ENCODE results near the gene GPRC5B.

GPRC5B gene

DNA sequence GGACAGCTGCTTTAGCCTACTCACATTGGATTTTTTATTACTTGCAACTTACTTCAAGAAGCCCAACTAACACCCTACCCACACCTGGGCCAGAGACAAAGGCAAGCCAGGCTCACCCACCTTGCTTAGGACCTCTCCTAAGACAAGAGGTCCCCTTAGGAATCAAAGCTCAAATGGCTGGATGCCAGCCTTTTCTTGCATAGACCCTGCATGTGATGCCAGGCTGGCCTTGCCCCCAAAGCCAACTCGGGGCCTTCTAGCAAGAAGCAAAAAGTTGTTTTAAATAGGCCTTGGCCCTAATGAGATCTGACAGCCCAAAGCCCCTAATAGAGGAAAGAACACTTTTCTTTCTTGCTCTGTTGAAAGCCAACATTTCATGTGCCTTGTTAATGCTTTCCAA, 20.7 kb downstream of the GPRC5B start:
- Histone ChIP-seq H3K27ac (ENCODE audit: low read length) (no peak overlapping the region), H3K27me3 (ENCODE audit: low read depth, low read length) (no peaks in the 10 kb centered on the region), H3K9me3 (ENCODE audit: control insufficient read depth in 1 of 2, low read length in 2 of 2) (no peaks in the 10 kb centered on the region), H3K36me3 (ENCODE audit: control insufficient read depth in 1 of 2, insufficient read depth in 2 of 2, low read length in 2 of 2) (peaks cover 7 to 8% of the 10 kb centered on the region in 2 donors), H3K4me3 (ENCODE audit: low read depth in 1 of 2, low read length in 2 of 2) (no peak overlapping the region), H3K4me1 (ENCODE audit: control insufficient read depth in 1 of 2, insufficient read depth in 2 of 2, low read length in 2 of 2) (peaks cover 0 to 5% of the 10 kb centered on the region in 2 donors)

DNA sequence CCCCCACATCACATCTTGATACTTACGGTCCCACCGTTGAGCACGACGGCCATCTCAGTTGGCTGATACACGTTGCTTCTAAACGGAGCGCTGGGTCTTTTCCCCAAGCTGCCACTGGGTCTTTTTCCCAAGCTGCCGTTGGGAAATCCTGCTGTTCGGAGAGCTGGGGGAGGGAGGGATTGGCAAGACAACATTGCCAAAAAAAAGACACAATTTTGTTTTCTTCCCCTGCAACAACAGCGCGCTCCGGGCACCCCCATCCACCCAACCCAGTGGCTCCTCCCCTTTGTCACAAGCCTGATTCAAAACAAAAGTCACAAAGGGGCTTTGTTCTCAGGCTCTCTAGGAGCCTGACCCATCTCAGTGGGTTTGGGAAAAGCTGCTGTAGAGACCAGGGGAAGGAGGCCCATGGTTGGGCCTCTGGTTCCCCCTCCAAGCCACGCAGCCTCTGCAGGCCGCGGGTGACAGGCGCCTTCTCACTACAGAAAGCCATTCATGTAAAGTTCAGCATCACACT, 22.8 kb downstream of the GPRC5B start:
- Histone ChIP-seq H3K36me3 (ENCODE audit: control insufficient read depth in 1 of 2, insufficient read depth in 2 of 2, low read length in 2 of 2) (peaks cover 7 to 8% of the 10 kb centered on the region in 2 donors), H3K27ac (ENCODE audit: low read length) (no peak overlapping the region), H3K4me3 (ENCODE audit: low read depth in 1 of 2, low read length in 2 of 2) (no peak overlapping the region), H3K9me3 (ENCODE audit: control insufficient read depth in 1 of 2, low read length in 2 of 2) (no peaks in the 10 kb centered on the region), H3K27me3 (ENCODE audit: low read depth, low read length) (no peaks in the 10 kb centered on the region), H3K4me1 (ENCODE audit: control insufficient read depth in 1 of 2, insufficient read depth in 2 of 2, low read length in 2 of 2) (peaks cover 0 to 5% of the 10 kb centered on the region in 2 donors)

DNA sequence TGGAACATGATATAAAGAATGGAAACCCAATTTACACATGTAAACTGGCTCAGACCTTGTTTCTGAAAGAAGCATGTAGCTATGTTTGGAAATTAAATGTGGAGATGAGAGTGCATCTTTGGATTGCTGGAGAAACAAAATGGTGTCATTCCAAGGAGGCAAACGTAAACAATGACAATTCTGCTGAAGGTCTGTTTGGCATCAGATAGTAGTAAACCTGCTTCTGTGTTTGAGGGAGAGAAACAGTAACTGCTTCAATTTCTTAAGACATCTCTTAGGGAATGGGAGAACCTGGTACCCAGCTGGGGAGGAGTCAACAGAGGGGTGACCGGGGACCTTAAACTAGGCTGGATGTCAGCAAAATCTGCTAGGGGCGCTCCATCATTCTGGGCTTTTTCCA, 23.5 kb downstream of the GPRC5B start:
- H3K27me3 ChIP-seq (ENCODE audit: low read depth, low read length), result no peaks in the 10 kb centered on the region
- no peaks in the 10 kb centered on the region for H3K9me3 ChIP-seq (ENCODE audit: control insufficient read depth in 1 of 2, low read length in 2 of 2)
- no peak overlapping the region for H3K27ac ChIP-seq (ENCODE audit: low read length)
- peaks cover 6 to 7% of the 10 kb centered on the region in 2 donors for H3K36me3 ChIP-seq (ENCODE audit: control insufficient read depth in 1 of 2, insufficient read depth in 2 of 2, low read length in 2 of 2)
- H3K4me1 ChIP-seq (ENCODE audit: control insufficient read depth in 1 of 2, insufficient read depth in 2 of 2, low read length in 2 of 2), result peaks cover 0 to 5% of the 10 kb centered on the region in 2 donors
- no peak overlapping the region for H3K4me3 ChIP-seq (ENCODE audit: low read depth in 1 of 2, low read length in 2 of 2)

DNA sequence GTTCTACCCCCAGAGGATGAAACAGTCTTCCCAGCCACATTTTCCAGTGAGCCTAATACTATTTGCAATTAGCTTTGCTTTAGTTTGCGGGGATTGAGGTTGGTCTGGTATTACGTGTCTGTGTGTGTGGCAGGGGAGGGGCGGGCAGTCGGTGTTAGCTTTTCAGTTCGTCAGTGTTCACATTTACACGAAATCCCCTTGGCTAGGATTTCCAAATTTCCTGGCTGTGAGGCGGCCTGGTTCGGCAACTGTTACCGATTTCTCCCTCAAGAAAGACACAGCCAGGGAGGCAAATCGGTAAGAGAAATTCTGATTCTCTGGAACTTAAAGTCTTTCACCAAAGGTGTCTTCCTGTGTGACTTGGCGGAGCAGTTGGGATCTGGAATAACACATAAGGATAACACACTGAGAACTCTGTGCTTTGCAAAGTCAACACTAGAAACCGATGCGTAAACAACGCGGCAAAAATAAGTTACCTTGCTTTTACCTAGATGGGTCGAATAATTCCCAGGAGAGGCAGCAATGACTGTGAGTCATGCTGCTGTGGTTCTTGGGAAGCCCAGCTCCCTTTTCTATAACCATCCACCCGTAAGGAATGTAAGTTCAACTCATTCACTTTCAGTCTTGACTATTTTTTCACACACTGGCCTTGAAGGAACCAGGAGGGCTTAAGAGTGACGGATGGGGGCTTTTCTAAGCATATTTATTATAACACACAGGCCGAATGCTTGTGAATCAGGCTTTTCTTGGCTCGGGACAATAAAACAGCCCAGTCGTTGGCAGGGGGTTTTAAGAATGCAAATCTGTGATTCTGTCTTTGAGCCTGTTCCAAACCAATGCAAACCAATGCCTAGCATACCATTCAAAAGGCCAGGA, 24.2 kb downstream of the GPRC5B start:
- Histone ChIP-seq H3K36me3 (ENCODE audit: control insufficient read depth in 1 of 2, insufficient read depth in 2 of 2, low read length in 2 of 2) (peaks cover 6 to 7% of the 10 kb centered on the region in 2 donors), H3K9me3 (ENCODE audit: control insufficient read depth in 1 of 2, low read length in 2 of 2) (no peaks in the 10 kb centered on the region), H3K4me1 (ENCODE audit: control insufficient read depth in 1 of 2, insufficient read depth in 2 of 2, low read length in 2 of 2) (peaks cover 0 to 5% of the 10 kb centered on the region in 2 donors), H3K27ac (ENCODE audit: low read length) (no peak overlapping the region), H3K27me3 (ENCODE audit: low read depth, low read length) (no peaks in the 10 kb centered on the region), H3K4me3 (ENCODE audit: low read depth in 1 of 2, low read length in 2 of 2) (no peak overlapping the region)

DNA sequence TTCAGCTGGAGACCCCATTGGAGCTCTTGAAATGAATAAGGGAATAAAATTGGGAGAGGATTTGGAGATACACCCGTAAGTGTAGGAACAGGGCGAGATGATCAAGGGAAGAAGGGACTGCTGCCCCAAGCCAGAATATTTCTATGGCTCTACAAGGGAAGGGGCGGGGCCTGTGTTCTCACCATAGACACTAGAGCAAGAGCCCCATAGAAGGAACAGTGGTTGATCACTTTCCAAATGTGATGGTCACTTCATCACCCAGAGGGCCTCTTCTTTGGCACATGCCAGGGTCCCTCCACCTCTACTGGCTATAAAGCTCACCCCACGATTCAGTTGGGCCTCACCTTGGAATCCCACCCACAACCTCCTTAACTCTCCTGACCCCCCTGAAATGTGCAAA, 25.0 kb downstream of the GPRC5B start:
- Histone ChIP-seq H3K27me3 (ENCODE audit: low read depth, low read length) (no peaks in the 10 kb centered on the region), H3K27ac (ENCODE audit: low read length) (no peak overlapping the region), H3K4me3 (ENCODE audit: low read depth in 1 of 2, low read length in 2 of 2) (no peak overlapping the region), H3K4me1 (ENCODE audit: control insufficient read depth in 1 of 2, insufficient read depth in 2 of 2, low read length in 2 of 2) (peaks cover 0 to 5% of the 10 kb centered on the region in 2 donors), H3K36me3 (ENCODE audit: control insufficient read depth in 1 of 2, insufficient read depth in 2 of 2, low read length in 2 of 2) (peaks cover 6 to 7% of the 10 kb centered on the region in 2 donors), H3K9me3 (ENCODE audit: control insufficient read depth in 1 of 2, low read length in 2 of 2) (no peaks in the 10 kb centered on the region)

DNA sequence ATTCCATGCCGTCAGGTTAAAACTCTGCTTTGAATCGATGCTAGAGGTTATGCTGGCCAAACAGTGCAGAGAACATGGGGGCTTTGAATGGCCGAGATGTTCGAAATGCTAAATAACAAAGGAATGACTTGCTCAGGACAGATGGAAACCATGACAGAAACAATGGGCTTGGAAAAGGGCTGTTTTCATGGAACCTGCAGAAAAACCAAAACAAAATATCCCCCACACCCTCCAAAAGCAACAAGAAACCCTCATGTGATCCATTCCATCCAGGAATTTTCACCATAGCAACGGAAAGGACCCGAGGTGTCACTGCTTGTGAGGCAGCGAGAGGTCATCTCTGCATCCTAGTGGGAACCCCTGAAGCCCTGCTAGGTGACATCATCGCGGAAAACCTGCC, 25.5 kb downstream of the GPRC5B start:
- Histone ChIP-seq H3K4me3 (ENCODE audit: low read depth in 1 of 2, low read length in 2 of 2) (no peak overlapping the region), H3K36me3 (ENCODE audit: control insufficient read depth in 1 of 2, insufficient read depth in 2 of 2, low read length in 2 of 2) (peaks cover 6 to 7% of the 10 kb centered on the region in 2 donors), H3K4me1 (ENCODE audit: control insufficient read depth in 1 of 2, insufficient read depth in 2 of 2, low read length in 2 of 2) (peaks cover 0 to 5% of the 10 kb centered on the region in 2 donors), H3K27ac (ENCODE audit: low read length) (no peak overlapping the region), H3K9me3 (ENCODE audit: control insufficient read depth in 1 of 2, low read length in 2 of 2) (no peaks in the 10 kb centered on the region), H3K27me3 (ENCODE audit: low read depth, low read length) (no peaks in the 10 kb centered on the region)

DNA sequence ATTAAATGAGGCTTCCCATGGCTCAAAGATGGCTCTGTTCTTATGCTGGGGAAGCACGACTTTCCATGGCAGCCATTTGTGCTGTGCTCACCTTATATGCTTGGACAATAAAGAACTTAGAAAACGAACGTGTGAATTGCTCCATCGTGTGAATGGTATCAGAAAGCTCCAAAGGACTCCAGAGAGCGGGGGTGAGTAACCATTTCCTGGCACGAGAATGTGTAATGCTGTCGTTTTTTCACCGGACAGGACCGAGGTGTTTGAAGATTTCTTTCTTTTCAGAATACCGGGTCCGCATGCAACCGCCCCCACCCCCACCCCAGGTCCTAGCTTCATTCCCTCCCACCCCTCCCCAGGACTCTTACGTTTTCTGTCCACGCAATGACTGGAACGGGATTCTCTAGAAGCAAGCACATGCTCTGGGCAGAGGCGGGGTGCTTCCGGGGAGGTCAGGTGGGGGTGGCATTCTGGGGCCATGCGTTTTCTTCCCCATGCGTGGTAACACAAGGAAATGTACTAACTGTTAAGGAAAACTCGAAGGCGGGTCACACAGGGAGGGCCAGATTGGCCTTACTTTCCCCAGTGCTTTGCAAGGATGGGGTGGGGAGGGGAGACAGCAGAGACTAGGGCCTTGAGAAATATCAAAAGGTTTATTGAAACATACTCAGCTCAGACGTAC, 26.2 kb downstream of the GPRC5B start:
- Histone ChIP-seq H3K27ac (ENCODE audit: low read length) (no peak overlapping the region), H3K27me3 (ENCODE audit: low read depth, low read length) (no peaks in the 10 kb centered on the region), H3K9me3 (ENCODE audit: control insufficient read depth in 1 of 2, low read length in 2 of 2) (no peaks in the 10 kb centered on the region), H3K4me3 (ENCODE audit: low read depth in 1 of 2, low read length in 2 of 2) (no peak overlapping the region), H3K36me3 (ENCODE audit: control insufficient read depth in 1 of 2, insufficient read depth in 2 of 2, low read length in 2 of 2) (peaks cover 6 to 7% of the 10 kb centered on the region in 2 donors), H3K4me1 (ENCODE audit: control insufficient read depth in 1 of 2, insufficient read depth in 2 of 2, low read length in 2 of 2) (peaks cover 0 to 5% of the 10 kb centered on the region in 2 donors)

DNA sequence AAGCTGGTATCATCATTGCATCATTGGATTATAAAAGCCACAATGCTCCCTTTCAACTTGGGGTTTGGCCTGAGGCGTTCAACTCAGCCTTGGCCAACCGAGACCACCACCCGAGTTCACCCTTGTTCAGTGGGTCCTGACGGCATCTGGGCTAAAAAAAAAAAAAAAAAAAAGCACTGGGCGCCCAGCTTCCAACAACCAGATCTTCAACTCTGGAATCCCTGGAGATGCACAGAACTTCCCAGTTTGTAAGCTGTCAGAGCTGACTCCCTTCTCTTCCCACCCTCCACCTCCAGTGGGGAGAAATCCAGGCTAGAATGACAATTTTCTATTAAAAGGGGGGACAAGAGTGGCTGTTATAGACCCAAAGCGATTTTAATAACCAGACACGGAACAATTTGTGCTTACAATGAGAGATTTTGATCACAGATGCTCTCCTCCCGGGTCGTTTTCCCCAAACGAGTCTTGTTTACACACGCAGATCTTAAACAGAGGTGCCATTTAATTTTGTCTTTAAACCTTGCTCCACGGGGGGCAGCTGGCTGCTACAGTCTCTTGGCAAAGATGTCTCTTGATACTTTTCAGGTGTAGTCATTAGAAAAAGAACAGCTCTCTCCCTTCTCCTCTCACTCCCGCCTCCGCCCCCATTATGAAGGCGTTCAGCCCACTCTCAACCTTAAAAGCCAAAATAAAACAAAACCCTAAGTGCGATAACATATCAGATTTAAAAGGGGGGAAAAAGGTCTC, 26.9 kb downstream of the GPRC5B start:
- Histone ChIP-seq H3K4me3 (ENCODE audit: low read depth in 1 of 2, low read length in 2 of 2) (no peak overlapping the region), H3K9me3 (ENCODE audit: control insufficient read depth in 1 of 2, low read length in 2 of 2) (no peaks in the 10 kb centered on the region), H3K27ac (ENCODE audit: low read length) (no peak overlapping the region), H3K27me3 (ENCODE audit: low read depth, low read length) (no peaks in the 10 kb centered on the region), H3K4me1 (ENCODE audit: control insufficient read depth in 1 of 2, insufficient read depth in 2 of 2, low read length in 2 of 2) (peaks cover 0 to 5% of the 10 kb centered on the region in 2 donors), H3K36me3 (ENCODE audit: control insufficient read depth in 1 of 2, insufficient read depth in 2 of 2, low read length in 2 of 2) (peaks cover 6 to 7% of the 10 kb centered on the region in 2 donors)

DNA sequence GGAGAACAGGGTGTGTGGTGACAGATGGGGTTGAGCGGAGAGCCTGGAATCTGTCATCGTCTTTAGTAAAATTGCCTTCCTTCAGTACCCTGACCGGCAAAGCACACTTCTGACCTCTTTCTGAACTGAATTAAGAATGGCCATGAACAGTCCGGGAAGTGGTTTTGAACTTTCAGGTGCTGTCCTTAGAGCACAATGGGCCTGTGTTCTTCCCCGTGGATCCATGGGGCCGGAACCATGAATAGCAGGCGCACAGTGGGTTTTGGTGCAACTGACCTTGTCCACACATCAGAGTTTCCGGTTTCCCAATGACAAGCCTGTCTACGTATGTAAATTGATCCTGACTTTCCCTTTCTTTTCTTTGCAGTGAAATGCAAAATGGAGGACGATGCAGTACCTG, 28.5 kb downstream of the GPRC5B start:
- H3K4me3 ChIP-seq (ENCODE audit: low read depth in 1 of 2, low read length in 2 of 2), result no peak overlapping the region
- no peaks in the 10 kb centered on the region for H3K9me3 ChIP-seq (ENCODE audit: control insufficient read depth in 1 of 2, low read length in 2 of 2)
- no peak overlapping the region for H3K27ac ChIP-seq (ENCODE audit: low read length)
- peaks cover 6 to 7% of the 10 kb centered on the region in 2 donors for H3K36me3 ChIP-seq (ENCODE audit: control insufficient read depth in 1 of 2, insufficient read depth in 2 of 2, low read length in 2 of 2)
- no peaks in the 10 kb centered on the region for H3K27me3 ChIP-seq (ENCODE audit: low read depth, low read length)
- peaks cover 0 to 3% of the 10 kb centered on the region in 2 donors for H3K4me1 ChIP-seq (ENCODE audit: control insufficient read depth in 1 of 2, insufficient read depth in 2 of 2, low read length in 2 of 2)

DNA sequence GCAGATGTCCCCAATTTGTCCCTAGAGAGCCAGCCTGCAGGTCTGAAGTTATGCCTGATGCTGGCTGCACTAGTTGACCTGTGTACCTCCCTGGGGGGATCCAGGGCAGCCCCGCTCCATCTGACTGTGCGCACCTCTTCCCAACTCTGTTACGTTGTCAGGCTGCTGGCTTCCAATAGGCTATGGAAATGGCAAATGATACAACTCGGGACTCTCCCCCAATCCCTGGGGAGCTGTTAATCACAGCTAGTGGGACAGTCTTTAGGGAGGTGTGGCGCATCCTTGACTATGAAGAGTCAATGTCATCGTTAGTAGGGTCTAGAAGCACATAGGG, 30.1 kb downstream of the GPRC5B start:
- Histone ChIP-seq H3K9me3 (ENCODE audit: control insufficient read depth in 1 of 2, low read length in 2 of 2) (no peaks in the 10 kb centered on the region), H3K27ac (ENCODE audit: low read length) (no peak overlapping the region), H3K27me3 (ENCODE audit: low read depth, low read length) (no peaks in the 10 kb centered on the region), H3K4me3 (ENCODE audit: low read depth in 1 of 2, low read length in 2 of 2) (no peak overlapping the region), H3K4me1 (ENCODE audit: control insufficient read depth in 1 of 2, insufficient read depth in 2 of 2, low read length in 2 of 2) (no peaks in the 10 kb centered on the region), H3K36me3 (ENCODE audit: control insufficient read depth in 1 of 2, insufficient read depth in 2 of 2, low read length in 2 of 2) (peaks cover 0 to 3% of the 10 kb centered on the region in 2 donors)
